Activated CD4-positive, alpha-beta T cell treated with anti-CD3 and anti-CD28 coated beads, Interleukin-2, amount 50 U/mL, for 1 hour (primary cell): Measurements from ENCODE around the gene REXO1.
"Not testable (repeated sequence)": the region's sequence is repeated elsewhere in the genome, so short reads cannot be mapped to it uniquely, and the experiment has no call there.

Experiments used
- DNase-seq: peaks from one replicate; pipeline ENCODE4 v3.0.0-alpha.2; 2020

The REXO1 gene

DNA sequence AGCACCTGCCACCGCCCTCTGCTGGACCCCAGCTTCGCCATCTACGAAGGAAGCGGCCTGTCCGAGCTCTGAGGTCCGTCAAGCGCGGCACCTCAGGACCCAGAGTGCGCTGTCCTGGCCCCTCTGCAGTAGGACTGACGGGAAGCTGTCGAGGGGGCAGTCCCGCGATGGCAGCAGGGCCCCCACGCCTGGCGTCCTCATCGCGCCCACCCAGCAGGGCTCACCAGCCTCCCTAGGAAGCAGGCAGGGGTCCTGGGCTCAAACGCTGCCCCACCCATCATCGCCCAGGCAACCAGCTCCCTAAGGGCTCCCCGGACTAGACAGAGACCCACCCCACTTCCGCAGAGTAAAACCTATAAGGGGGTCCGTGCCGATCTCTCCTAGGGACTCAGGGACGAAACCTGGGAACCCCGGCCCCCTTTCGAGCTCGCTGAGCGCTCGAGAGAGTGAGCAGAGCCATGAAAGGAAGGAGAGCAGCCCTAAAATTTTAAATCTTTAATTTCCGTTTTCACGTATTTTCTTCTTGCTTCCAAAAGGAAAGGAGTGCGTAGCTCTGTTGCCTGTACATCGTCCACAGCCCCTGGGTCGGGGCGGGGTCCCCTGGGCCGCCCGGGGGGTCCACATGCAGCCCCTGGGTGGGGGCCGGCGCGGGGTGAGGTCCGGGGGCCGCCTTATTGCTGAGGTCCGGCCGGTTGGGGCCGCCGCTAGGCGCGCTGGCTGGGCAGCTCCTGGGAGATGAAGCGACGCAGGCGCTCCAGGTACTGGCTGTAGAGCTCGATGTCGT lies 28.4 kb upstream of the REXO1 start:
- DNase-seq = not testable (repeated sequence)

- DNase-seq = peak; percentile 82
These were observed 27.6 kb upstream of the REXO1 start for GRCh38 chr19:1875646-1876495.

GRCh38 chr19:1875265-1875645 lies 27.0 kb upstream of the REXO1 start:
- not testable (repeated sequence) for DNase-seq

GRCh38 chr19:1874554-1875185 lies 26.4 kb upstream of the REXO1 start:
- DNase-seq = no peak

DNA sequence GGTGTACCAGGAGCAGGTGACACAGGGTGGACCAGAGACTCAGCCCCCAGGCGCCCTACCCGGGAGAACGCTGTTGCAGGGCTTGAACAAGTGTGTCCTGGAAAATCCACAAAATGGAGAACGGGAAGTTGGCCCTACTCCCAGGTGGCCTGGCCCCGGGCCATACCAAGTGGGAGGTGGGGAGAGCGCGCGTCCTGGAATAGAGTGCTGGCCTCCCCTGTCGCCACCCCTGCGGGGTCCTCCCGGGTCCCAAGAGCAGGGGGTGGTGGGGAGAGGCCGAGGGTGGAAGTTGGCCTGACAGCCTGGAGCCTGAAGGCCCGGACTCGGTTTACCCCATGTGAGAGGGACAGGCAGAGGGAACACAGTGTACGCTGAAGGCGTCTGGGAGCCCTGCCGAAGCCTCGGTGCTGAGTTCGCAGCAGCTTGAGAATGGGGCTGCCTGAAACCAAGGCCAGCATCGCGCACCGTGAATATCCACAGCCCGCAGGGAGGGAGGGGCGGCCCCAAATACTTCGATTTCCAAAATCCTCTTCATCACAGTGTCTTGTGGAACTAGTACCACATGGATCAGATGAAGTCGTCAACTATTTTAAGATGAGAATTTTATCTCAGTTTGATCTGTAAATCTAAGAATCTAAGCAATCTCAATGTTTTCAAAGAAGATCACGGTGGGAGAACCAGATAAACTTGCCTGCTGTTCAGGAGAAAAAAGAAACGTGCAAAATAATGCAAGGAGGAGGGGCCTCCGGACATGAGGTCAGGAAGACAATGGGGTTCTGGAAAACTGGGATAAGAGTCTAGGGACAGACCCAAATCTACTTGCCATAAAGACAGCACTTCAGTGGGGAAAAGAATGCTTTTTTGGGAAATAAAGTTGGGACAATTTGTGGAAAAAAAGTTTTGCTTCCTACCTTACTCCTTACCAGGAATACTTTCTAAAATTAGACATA lies 25.5 kb upstream of the REXO1 start:
- DNase-seq = no peak

DNA sequence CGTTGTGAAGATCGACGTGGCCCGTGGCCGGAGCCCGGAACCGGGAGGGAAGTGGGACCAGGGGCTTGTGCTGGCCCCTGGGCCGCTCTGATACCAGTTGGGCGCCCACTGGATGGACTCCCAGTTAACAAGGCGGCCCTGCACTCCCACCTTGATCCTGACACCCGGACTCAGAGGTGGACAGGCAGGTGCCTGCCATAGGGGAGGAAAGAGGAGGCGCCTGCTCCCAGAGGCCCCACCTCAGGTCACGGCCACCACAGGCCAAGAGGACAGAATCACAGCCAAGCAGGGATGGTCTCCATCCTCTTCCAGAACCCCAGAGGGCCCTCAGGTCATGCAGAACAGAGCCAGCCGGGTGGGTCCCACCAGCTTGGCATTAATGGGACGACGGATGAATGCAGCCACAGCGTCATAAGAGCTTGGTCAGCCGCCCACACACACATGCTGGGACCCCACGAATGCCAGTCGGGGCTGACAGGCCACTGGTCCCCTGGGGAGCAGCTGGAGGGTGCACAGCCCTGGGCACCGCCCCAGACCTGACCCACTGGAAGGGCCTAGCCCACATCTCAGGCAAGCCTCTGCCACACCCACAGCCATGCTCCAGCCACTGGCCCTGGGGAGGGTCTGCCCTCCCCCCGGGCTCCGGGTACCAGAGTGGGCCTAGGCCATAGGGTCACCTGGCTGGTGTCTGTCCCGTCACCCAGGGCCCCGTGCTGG lies 24.7 kb upstream of the REXO1 start:
- no peak for DNase-seq

GRCh38 chr19:1871630-1872029 lies 23.3 kb upstream of the REXO1 start:
- no peak for DNase-seq

DNA sequence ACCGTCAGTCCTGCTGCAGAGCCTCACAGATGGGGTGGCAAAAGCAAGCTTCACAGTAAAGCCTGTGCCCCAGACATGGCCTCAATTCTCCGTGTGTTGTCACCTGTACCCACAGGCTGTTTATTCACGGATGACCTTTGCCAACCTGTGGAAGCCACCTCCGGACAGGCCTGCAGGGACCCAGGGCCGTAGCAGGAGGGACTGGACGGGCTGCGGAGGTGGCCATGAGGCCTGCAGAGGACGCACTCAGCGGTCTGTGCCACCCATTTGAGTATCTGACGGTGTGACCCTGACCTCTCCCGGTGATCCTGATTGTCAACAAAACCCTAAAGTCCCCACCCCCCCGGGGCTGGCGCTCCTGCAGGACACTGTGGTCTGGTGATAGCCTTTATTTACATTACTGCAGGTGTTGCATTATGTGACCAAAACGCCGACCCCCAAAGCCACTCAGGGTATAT lies 22.9 kb upstream of the REXO1 start:
- no peak for DNase-seq

GRCh38 chr19:1868971-1869370 lies 20.7 kb upstream of the REXO1 start:
- DNase-seq = no peak

- no peak for DNase-seq
These were observed 19.1 kb upstream of the REXO1 start for GRCh38 chr19:1867349-1867724.

GRCh38 chr19:1866693-1867348 lies 18.5 kb upstream of the REXO1 start:
- DNase-seq = no peak

DNA sequence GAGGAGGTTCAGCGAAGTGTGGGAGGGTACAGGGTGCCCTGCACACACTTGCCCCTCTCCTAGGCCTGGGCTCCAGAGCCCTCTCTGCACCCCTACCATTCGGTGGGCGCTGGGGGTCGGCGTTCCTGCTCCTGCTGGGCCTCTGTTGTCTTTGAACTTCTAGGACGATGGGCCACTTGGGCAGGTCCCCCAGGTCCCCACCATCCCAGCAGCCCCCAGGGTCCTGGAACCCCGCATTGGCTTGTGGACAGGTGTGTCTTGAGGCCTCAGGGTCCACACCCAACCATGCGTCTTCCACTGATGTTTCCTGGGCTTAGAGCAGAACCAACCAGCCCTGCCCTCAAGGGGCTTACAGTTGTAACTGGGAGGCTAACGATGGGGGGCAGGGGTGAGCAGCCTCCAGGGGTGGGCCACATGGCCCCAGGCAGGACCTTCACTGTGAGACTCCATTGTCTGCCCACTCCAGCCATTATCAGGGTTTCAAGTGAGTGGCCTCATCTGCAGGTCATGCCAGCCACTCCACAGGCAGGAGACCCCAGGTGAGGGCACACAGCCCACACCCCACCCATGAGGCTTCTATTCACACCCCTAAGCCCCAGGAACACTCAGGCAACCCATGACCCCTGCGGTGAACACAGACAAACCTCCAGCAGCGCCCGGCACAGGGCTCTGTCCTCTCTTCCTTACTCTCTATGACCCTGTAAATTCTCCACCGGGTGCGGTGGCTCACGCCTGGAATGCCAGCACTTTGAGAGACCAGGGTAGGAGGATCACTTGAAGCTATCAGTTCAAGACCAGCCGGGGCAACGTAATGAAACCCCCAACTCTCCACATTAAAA lies 17.1 kb upstream of the REXO1 start:
- no peak for DNase-seq

GRCh38 chr19:1864480-1865171 lies 16.3 kb upstream of the REXO1 start:
- DNase-seq = peak; percentile 50

DNA sequence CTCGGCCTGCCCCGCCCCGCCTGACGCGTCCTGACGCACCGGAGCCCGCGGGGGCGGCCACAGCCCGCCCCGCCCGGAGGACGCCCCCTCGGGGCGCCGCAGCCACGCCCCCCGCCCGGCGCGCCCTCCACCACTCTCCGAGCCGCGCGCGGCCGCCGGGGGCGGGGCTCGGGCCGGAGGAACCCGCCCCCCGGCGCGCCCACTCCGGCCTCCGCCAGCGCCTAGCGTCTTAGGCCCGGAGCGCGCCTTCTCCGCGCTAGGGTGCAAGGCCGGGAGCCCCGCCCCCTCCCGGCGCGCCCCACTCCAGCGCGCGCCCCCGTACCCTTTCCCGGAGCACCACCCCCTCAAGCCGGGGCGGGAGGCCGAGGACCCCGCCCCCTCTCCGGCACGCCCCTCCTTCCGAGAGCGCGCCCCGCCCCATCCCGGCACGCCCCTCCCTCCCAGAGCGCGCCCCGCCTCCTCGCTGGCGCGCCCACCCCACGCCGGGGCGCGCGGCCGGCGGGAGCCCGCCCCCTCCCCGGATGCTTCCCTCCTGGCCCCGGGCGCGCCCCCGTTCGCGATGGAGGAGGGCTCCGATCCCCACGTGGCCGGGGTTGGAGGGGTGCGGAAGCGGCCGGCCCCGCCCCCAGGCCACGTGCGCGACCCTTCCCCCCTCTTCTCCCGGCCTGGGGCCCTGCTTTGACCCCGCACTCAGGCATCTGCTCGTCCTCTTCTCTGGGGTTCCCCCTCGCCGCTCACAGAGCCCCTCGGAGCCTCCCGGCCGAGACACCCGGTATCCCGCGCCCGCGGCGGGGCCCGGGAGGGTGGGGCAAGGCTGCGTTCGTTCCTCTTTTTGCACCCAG lies 15.6 kb upstream of the REXO1 start:
- DNase-seq = peak; percentile 88

GRCh38 chr19:1863328-1863637 lies 15.0 kb upstream of the REXO1 start, which contains the start of gene KLF16:
TSS of gene KLF16 (minus strand) at chr19:1863579. CDS start at chr19:1863497, 82 bp downstream.
- DNase-seq = no peak

GRCh38 chr19:1862424-1863327 lies 14.4 kb upstream of the REXO1 start:
- peak; percentile 59 for DNase-seq

- DNase-seq = no peak
These were observed 13.8 kb upstream of the REXO1 start for GRCh38 chr19:1862068-1862423.

DNA sequence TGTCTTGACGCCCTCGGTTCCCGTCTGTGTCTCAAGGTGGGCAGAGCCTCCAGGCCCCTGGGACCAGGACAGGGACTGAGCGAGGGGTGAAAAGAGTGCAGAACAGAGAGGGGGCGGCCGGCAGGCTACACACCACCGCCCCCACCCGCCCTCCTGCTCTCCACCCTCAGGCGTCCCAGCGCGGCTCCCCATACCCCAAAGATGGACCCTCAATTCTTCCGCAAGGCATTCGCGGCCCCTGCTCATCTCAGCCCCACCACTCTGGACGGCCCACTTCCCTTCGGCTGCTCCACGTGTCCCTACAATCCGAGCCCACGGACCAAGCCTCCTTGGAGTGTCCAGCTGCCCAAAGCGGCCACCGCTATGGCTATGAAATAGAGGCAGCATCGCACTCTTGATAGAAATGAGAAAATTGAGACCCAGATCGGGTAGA lies 13.3 kb upstream of the REXO1 start:
- no peak for DNase-seq
